Midbrain (tissue), 1 donor: ENCODE measurements around the gene GPR33.
"Not testable (repeated sequence)": the region's sequence is repeated elsewhere in the genome, so short reads cannot be mapped to it uniquely, and the experiment has no call there.

Experiments used
- DNase-seq: peaks from one replicate; lab custom pipeline; 2025; lab: John Stamatoyannopoulos, UW

GPR33 gene

DNA sequence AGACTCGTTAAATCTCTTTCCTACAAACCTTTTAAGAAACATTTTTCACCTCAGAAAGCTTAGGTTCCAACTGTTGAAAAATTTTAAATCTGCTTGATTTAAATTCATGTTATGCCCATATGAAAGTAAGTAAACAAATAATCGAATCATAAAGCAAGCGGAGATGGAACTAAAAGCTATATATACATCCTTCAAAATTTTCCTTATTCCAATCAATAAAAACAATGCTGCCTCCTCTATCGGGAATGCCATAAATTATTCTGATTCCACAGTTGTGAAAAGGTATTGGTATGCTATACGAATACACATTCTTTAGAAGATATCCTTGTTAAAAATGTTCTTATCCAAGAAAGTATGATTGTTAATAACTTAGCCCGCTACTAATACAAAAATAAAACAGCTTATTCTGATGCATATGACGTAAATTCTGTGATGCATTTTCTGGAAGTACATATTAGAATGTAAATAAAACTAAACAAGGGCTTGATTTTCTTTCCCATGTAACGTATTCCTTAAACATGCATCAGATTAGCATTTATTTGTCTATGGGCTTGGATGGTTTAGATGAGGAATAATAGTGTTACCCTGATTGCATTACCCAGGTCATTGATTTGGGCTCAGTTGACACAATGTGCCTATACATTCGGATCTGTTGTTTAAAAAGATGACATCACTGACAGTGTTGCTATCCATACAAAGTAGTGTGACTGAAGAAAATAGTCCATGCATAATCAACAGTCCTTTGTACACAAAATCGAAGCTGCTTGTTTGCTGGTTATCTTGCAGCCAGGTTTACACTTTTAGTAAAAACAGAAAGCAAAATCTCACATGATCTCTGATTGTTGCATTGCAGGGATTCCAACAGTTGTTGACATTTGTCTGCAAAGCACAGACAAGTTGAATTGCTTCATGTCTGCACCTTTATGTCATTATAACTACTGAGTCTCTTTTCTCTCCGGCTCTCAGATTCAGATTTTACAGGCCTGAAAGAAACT is 29.9 kb downstream of the GPR33 start:
- peak; percentile 58 for DNase-seq

GRCh38 chr14:31456841-31457664 is 30.8 kb downstream of the GPR33 start, which contains the start of gene DTD2:
Gene DTD2 (minus strand): TSS chr14:31457506. CDS start chr14:31457393, 113 bp downstream.
- peak; percentile 98 for DNase-seq

DNA sequence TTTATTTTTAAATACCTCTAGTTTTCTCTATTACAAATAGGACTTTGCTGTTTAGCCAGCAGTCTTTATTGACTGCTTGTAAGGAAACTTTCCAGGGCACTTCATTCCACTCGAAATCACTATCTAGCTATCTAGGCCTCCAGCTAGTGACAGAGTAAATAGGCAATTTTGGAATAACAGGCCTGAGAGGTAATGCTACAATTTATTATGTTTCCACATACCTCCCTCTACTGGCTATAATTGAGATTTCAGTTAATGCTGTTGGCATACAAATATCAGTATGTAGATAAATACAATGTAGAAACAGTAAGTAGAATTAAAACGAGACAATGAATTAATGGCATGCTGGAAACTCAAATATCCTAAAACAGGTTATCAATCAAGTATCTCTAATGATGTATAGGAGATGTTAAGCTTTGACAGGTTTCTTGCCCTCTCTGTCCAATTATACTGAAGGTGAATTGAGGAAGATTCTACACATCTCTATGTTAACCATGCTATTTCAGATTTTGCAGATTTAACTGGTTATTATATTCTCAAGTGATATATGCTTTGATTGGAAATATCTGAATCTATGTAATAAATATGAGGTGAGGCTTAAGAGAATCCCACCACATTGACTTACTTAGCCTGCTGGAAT is 37.7 kb downstream of the GPR33 start:
- peak; percentile 59 for DNase-seq

DNA sequence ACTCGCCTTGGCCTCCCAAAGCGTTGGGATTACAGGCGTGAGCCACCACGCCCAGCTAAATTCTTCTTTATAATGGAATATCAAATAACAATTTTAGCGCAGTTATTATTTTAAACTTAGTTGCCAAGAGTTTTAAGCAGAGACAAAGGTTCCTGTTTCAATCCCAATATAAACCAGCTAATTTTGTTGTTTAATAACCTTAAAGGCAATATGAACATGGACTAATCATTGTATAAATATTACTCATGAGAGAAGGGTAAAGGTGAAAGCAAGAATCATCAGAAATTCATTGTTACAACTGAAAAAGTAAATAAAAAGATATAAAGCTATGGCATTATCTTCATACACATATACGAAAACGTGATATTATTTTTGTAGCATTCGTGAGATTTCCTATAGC is 38.7 kb downstream of the GPR33 start:
- DNase-seq = no peak

DNA sequence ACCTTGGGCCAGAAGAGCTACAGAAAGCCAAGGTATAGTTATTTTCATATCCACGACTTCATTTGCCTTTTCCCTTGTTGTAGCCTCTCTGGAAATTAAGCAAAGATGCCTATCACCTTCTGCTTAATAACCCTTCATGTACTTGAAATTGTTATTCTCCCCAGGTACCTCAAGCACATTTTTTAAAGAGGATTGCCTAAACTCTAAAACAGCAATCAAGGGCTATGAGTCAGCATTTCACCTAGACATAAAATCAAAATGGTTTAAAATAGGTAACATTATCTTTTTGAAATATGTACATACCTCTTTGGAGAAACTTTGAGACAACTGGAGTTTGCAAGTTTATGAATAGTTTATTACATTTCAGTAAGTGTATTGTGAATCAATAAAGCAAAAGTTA is 42.1 kb downstream of the GPR33 start:
- DNase-seq = no peak

- no peak for DNase-seq
Measured at GRCh38 chr14:31442284-31442683, 45.6 kb downstream of the GPR33 start.

- DNase-seq = no peak
Measured at GRCh38 chr14:31441273-31442111, 46.3 kb downstream of the GPR33 start.

DNA sequence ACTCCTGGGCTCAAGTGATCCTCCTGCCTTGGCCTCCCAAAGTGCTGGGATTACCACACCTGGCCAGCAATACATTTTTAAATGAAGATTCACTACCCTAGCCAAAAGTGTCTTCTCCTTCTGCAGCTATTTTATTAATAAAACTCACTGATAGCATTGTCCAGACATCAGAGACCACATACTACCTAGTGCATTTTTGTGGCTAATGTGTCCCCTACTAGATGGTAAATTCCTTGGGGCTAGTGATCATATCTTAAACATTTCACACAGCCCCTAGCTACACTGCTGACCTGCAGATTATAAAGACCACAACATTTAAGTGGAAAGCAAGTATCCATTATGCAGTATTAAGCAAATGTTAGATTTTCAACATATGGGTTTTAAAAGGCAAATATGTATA is 47.6 kb downstream of the GPR33 start:
- no peak for DNase-seq

DNA sequence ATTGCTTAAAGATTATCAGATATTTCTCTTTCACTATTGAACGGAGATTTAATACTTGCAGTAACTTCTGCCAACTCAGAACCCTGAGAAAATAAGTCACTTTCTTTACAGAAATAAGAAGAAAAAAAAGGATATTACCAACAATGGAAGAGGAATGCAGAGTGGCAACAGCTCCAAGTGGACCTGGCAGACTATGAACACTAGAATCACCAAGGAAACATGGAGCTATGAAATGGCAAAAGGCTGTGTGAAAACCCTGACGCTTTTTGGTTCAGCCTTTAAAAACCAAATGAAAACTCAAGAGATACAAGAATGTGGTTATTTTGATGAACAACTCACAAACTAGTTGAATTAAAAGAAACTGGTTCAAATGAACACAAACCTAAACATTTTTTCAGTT is 48.3 kb downstream of the GPR33 start:
- DNase-seq = peak; percentile 42

- not testable (repeated sequence) for DNase-seq
Measured at GRCh38 chr14:31437045-31437691, 50.7 kb downstream of the GPR33 start.

- no peak for DNase-seq
Measured at GRCh38 chr14:31435276-31435675, 52.6 kb downstream of the GPR33 start.
